Activated T-helper 1 cell treated with anti-CD3 and anti-CD28 coated beads, Interleukin-12 subunit alpha, Interleukin-12 subunit beta, Interleukin-2, Interleukin-4 antibody, amounts not matched to agents 30 ng/mL and 10 ng/mL and 1 ng/mL, durations not matched to agents 14 hours and 24 hours and 36 hours (primary cell): ENCODE results near the gene ETV1. TPM values are rescaled to one million over a fixed set of nuclear protein-coding genes. Genes with fewer than 3 reads are reported as not detected.
"Not testable (repeated sequence)": the region's sequence is repeated elsewhere in the genome, so short reads cannot be mapped to it uniquely, and the experiment has no call there.

Experiments
- DNase-seq: peaks from one replicate; pipeline ENCODE4 v3.0.0; 2021; ENCODE audit warnings: low spot score
- H3K27ac Mint-ChIP-seq: one replicate; pipeline ENCODE4 v1.8.0; 2021; ENCODE audit warnings: mild to moderate bottlenecking, mixed read lengths
- H3K27me3 Mint-ChIP-seq: one replicate; pipeline ENCODE4 v1.8.0; 2022; ENCODE audit warnings: mild to moderate bottlenecking, moderate library complexity, mixed read lengths; ENCODE audit not compliant: insufficient read depth
- H3K36me3 Mint-ChIP-seq: one replicate; pipeline ENCODE4 v1.8.0; 2021; ENCODE audit warnings: low read depth, mixed read lengths
- H3K4me1 Mint-ChIP-seq: one replicate; pipeline ENCODE4 v1.8.0; 2021; ENCODE audit warnings: low read depth, mixed read lengths
- H3K4me3 Mint-ChIP-seq: one replicate; pipeline ENCODE4 v1.8.0; 2021; ENCODE audit warnings: mild to moderate bottlenecking, moderate library complexity, mixed read lengths
- H3K9me3 Mint-ChIP-seq: one replicate; pipeline ENCODE4 v1.8.0; 2021; ENCODE audit warnings: mixed read lengths
- intact Hi-C: fragments of 100-400 bp; cut with micrococcal nuclease; formaldehyde crosslinking; loops from one replicate; pipeline ENCODE4 v1.15.1; 2024
- total RNA-seq: library from RNA; stranded (reverse); gene quantifications from 2 replicates; pipeline ENCODE4 v1.2.3, GENCODE V29; 2022

Gene ETV1
- total RNA-seq, 1 donor from 2014 or later = not detected

DNA sequence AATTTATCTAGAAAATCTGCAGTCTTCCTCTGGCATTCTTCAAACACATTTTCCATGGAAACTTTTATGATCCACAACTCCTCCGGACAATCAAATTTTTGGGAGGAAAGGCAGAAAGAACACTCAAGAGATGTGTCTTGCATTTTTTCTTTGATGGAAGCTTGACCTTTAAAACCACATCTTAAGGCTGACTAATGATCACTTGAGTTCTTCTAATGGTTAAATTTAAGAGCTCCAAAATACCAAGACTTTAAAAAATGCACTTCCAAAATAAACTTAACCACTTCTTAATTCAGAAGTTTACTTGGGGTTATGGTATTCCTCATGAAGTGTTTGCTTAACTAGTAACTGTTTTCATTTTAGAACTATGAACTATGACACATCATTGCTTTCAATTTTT lies 43.3 kb downstream of the ETV1 start:
- no peak for DNase-seq
- Mint-ChIP-seq H3K27ac (no peak overlapping the region), H3K36me3 (no peaks in the 10 kb centered on the region), H3K4me3 (no peak overlapping the region), H3K27me3 (no peaks in the 10 kb centered on the region), H3K9me3 (peaks cover 6% of the 10 kb centered on the region), H3K4me1 (no peaks in the 10 kb centered on the region)
- intact Hi-C loops = no loop called here

- no peak for DNase-seq
- intact Hi-C loops = no loop called here
- H3K4me1 Mint-ChIP-seq = no peaks in the 10 kb centered on the region
- no peaks in the 10 kb centered on the region for H3K27me3 Mint-ChIP-seq
- H3K4me3 Mint-ChIP-seq = no peak overlapping the region
- no peak overlapping the region for H3K27ac Mint-ChIP-seq
- H3K9me3 Mint-ChIP-seq = peaks cover 6% of the 10 kb centered on the region
- no peaks in the 10 kb centered on the region for H3K36me3 Mint-ChIP-seq
Measured at GRCh38 chr7:13945670-13946069, 43.8 kb downstream of the ETV1 start.

DNA sequence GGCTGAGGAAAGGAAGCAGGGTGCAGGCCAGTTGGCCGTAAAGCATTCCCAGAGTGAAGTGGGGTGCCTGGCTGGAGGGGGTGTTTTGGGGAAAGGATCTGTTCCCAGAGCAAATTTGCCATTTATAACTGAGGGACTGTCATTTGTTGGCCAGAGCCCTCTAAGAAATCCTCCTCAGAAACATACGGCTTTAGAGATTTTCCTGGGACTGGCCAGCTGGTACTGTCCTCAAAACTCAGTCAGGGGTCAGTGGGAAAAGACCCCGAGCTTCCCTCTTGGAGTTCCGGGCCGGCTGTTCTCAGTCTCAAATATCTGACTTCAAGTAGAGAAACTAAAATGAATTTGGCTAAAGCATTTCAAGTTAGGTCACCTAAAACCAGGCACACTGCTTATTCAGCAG lies 55.9 kb downstream of the ETV1 start:
- H3K27me3 Mint-ChIP-seq = no peaks in the 10 kb centered on the region
- no peaks in the 10 kb centered on the region for H3K36me3 Mint-ChIP-seq
- no peak overlapping the region for H3K27ac Mint-ChIP-seq
- H3K9me3 Mint-ChIP-seq = no peaks in the 10 kb centered on the region
- no peaks in the 10 kb centered on the region for H3K4me1 Mint-ChIP-seq
- no peak for DNase-seq
- H3K4me3 Mint-ChIP-seq = no peak overlapping the region
- intact Hi-C loops = no loop called here

GRCh38 chr7:13933091-13933490 lies 56.4 kb downstream of the ETV1 start:
- Mint-ChIP-seq H3K4me1 (no peaks in the 10 kb centered on the region), H3K9me3 (no peaks in the 10 kb centered on the region), H3K36me3 (no peaks in the 10 kb centered on the region), H3K27ac (no peak overlapping the region), H3K27me3 (no peaks in the 10 kb centered on the region), H3K4me3 (no peak overlapping the region)
- intact Hi-C loops = no loop called here
- no peak for DNase-seq

- H3K9me3 Mint-ChIP-seq = no peaks in the 10 kb centered on the region
- H3K4me1 Mint-ChIP-seq = no peaks in the 10 kb centered on the region
- intact Hi-C loops = no loop called here
- no peak overlapping the region for H3K27ac Mint-ChIP-seq
- no peak for DNase-seq
- no peaks in the 10 kb centered on the region for H3K36me3 Mint-ChIP-seq
- no peak overlapping the region for H3K4me3 Mint-ChIP-seq
- no peaks in the 10 kb centered on the region for H3K27me3 Mint-ChIP-seq
Measured at GRCh38 chr7:13932131-13932530, 57.3 kb downstream of the ETV1 start.

DNA sequence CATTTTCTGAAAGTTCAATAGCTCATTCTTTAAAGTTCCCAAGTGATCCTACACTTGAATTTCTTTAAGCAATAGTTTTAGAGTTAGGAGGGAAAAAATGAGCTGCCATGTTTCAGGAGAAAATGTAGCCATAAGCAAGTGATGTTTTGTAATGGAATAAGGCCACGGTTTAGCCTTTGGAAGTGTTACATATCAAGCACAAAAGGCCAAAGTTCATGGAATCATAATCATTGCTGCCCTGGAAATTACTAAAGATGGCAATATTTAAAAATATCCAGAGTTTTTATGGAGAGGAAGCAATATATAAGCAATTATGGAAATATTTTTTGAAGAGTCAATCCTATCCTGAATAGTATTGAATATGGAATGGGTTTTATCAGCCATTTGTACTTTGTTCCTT lies 68.4 kb downstream of the ETV1 start:
- Mint-ChIP-seq H3K9me3 (no peaks in the 10 kb centered on the region), H3K4me1 (no peaks in the 10 kb centered on the region), H3K36me3 (no peaks in the 10 kb centered on the region), H3K27me3 (no peaks in the 10 kb centered on the region), H3K4me3 (no peak overlapping the region), H3K27ac (no peak overlapping the region)
- intact Hi-C loops = no loop called here
- DNase-seq = no peak

DNA sequence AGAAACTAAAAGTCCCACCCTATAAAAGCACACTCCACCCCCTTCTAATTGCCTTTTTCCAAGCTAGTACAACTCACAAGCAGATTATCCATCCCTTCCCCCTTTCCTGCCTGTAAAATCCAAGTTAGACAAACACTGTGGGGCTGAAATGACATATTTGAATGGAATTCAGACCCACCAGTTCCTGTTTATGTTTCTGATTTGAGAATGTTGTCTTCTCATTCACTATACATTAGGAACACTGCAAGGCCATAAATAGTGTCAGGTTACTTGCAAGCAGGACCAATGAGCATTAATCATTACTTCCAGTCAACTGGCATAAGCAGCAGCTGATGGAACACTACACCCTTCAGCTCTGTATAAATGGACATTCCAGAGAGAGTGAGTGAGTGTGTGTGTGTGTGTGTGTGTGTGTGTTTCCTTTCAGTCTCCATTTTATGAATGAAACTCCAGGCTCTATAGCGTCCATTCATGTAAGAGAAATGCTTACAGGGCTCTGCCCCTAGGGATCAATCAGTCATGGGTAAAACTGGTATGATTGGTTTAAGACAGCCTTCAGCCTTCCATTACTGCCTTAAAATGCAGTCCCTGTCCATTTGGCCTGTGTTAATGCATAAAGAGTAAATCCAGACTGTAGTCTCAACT lies 69.3 kb downstream of the ETV1 start:
- H3K36me3 Mint-ChIP-seq = no peaks in the 10 kb centered on the region
- no peak overlapping the region for H3K27ac Mint-ChIP-seq
- H3K27me3 Mint-ChIP-seq = no peaks in the 10 kb centered on the region
- intact Hi-C loops = no loop called here
- no peak overlapping the region for H3K4me3 Mint-ChIP-seq
- H3K9me3 Mint-ChIP-seq = no peaks in the 10 kb centered on the region
- DNase-seq = no peak
- no peaks in the 10 kb centered on the region for H3K4me1 Mint-ChIP-seq

GRCh38 chr7:13918333-13918732 lies 71.1 kb downstream of the ETV1 start:
- H3K27ac Mint-ChIP-seq, DNase-seq, H3K36me3 Mint-ChIP-seq, H3K27me3 Mint-ChIP-seq, H3K9me3 Mint-ChIP-seq, H3K4me1 Mint-ChIP-seq, intact Hi-C loops, H3K4me3 Mint-ChIP-seq: not testable (repeated sequence)

DNA sequence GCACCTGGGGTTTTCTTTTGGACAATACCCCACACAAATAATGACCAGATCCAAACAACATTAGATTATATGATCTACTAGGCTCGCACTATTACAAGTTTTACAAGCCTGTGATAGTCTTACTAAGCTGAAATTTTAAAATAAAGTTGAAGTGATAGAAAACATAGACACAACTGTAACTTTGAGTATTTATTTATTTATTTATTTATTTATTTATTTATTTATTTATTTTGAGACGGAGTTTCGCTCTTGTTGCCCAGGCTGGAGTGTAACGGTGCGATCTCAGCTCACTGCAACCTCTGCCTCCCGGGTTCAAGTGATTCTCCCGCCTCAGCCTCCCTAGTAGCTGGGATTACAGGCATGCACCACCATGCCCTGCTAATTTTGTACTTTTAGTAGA lies 72.4 kb downstream of the ETV1 start:
- intact Hi-C loops = not testable (repeated sequence)

DNA sequence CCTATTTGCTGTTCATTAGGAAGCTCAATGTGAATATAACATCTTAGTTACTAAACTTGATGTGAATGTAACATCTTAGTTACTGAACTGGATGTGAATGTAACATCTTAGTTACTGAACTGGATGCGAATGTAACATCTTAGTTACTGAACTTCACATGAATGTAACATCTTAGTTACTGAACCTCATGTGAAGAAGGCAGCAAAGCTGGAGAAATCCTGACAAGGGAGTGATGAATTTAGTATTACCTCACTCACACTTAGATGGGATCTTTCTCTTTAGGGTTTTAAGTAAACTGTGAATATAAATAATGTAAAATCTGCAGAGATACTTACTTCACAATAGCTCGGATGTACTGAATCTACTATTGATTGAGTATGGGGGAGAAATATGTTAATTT lies 73.6 kb downstream of the ETV1 start:
- intact Hi-C loops = no loop called here
- H3K27ac Mint-ChIP-seq = no peak overlapping the region
- H3K27me3 Mint-ChIP-seq = no peaks in the 10 kb centered on the region

More for the DNA sequence above, 72.4 kb downstream of the ETV1 start:
- H3K9me3 Mint-ChIP-seq, H3K4me3 Mint-ChIP-seq, H3K36me3 Mint-ChIP-seq, H3K4me1 Mint-ChIP-seq, H3K27me3 Mint-ChIP-seq, H3K27ac Mint-ChIP-seq, DNase-seq: not testable (repeated sequence)

DNA sequence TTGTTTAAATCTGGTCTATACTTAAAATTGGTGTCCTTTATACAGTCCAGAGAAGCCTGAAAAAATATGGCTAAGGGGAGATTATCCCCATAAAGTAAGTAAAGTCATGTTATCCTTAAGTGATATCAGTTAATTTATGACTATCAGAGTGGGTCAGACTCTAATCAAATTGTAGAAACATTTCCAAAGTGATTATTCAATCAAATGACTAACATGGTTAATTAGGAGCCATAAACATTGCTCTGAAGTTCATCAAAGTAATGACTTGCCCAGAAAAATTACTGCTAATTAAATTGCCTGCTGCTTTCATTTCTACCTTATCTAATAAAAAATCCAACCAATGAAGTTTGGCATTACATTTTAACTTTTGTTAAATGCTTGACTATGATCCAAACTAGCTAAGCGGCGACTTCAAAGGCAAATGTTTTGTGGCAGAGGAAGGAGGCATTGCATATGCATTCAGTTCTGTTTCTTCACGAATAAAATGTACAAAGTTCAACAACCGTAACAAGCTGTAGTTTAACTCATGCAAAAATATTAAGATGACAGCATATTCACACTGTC lies 76.7 kb downstream of the ETV1 start:
- H3K27ac Mint-ChIP-seq = no peak overlapping the region
- no peak overlapping the region for H3K4me3 Mint-ChIP-seq
- H3K4me1 Mint-ChIP-seq = peaks cover 17% of the 10 kb centered on the region
- H3K27me3 Mint-ChIP-seq = no peaks in the 10 kb centered on the region
- intact Hi-C loops = no loop called here
- no peaks in the 10 kb centered on the region for H3K36me3 Mint-ChIP-seq
- no peaks in the 10 kb centered on the region for H3K9me3 Mint-ChIP-seq
- DNase-seq = no peak

More for the DNA sequence above, 73.6 kb downstream of the ETV1 start:
- Mint-ChIP-seq H3K4me1 (no peaks in the 10 kb centered on the region), H3K36me3 (no peaks in the 10 kb centered on the region), H3K4me3 (no peak overlapping the region), H3K9me3 (no peaks in the 10 kb centered on the region)
- DNase-seq = no peak

- intact Hi-C loops = no loop called here
- Mint-ChIP-seq H3K27ac (no peak overlapping the region), H3K36me3 (no peaks in the 10 kb centered on the region), H3K4me1 (peaks cover 17% of the 10 kb centered on the region), H3K27me3 (no peaks in the 10 kb centered on the region), H3K9me3 (no peaks in the 10 kb centered on the region), H3K4me3 (no peak overlapping the region)
- no peak for DNase-seq
Measured at GRCh38 chr7:13911909-13912308, 77.6 kb downstream of the ETV1 start.

GRCh38 chr7:13910805-13911551 lies 78.5 kb downstream of the ETV1 start:
- no peaks in the 10 kb centered on the region for H3K9me3 Mint-ChIP-seq
- H3K27ac Mint-ChIP-seq = no peak overlapping the region
- H3K27me3 Mint-ChIP-seq = no peaks in the 10 kb centered on the region
- H3K4me1 Mint-ChIP-seq = peaks cover 17% of the 10 kb centered on the region
- no peak for DNase-seq
- H3K36me3 Mint-ChIP-seq = no peaks in the 10 kb centered on the region
- no peak overlapping the region for H3K4me3 Mint-ChIP-seq
- intact Hi-C loops = no loop called here
